ENCODE results near the gene ARF3. TPM values are rescaled to one million over a fixed set of nuclear protein-coding genes. Genes with fewer than 3 reads are reported as not detected.

Gene ARF3
- total and polyA plus RNA-seq, 2 of the 13 experiments (the other 11 are each of a cell fraction or from before 2014, with no cell fraction given), result 53.8 to 57.9 TPM

DNA sequence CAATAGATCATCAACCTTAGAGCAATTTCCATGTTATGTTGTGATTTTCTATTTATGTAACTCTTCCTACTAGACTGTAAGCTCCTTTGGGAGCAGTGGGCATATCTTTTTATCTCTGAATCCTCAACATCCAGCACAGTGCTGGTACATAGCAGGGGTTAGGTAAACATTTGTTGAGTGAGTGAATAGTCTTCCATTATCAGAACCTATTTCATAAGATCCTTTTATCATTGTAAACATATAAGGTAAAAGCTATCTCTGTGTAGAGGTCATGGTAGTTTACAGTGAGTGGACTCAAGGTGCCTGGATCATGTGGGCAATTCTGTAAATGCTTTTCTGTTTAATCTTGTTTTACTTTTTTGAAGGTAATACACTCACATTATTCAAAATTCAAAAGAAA lies 47.1 kb downstream of the ARF3 start (continued):
- TF ChIP-seq, protein P1, sequence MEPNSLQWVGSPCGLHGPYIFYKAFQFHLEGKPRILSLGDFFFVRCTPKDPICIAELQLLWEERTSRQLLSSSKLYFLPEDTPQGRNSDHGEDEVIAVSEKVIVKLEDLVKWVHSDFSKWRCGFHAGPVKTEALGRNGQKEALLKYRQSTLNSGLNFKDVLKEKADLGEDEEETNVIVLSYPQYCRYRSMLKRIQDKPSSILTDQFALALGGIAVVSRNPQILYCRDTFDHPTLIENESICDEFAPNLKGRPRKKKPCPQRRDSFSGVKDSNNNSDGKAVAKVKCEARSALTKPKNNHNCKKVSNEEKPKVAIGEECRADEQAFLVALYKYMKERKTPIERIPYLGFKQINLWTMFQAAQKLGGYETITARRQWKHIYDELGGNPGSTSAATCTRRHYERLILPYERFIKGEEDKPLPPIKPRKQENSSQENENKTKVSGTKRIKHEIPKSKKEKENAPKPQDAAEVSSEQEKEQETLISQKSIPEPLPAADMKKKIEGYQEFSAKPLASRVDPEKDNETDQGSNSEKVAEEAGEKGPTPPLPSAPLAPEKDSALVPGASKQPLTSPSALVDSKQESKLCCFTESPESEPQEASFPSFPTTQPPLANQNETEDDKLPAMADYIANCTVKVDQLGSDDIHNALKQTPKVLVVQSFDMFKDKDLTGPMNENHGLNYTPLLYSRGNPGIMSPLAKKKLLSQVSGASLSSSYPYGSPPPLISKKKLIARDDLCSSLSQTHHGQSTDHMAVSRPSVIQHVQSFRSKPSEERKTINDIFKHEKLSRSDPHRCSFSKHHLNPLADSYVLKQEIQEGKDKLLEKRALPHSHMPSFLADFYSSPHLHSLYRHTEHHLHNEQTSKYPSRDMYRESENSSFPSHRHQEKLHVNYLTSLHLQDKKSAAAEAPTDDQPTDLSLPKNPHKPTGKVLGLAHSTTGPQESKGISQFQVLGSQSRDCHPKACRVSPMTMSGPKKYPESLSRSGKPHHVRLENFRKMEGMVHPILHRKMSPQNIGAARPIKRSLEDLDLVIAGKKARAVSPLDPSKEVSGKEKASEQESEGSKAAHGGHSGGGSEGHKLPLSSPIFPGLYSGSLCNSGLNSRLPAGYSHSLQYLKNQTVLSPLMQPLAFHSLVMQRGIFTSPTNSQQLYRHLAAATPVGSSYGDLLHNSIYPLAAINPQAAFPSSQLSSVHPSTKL (CRISPR knock-in tag; IDR thresholded peaks at IDR 0.05), result peak; percentile 97
- TF ChIP-seq KLF11 (CRISPR knock-in tag; IDR thresholded peaks at IDR 0.05) (no peak), MLX (CRISPR knock-in tag; IDR thresholded peaks at IDR 0.05) (peak; percentile 94), MBD4 (IDR thresholded peaks at IDR 0.05; ENCODE audit: borderline replicate concordance, low read length) (peak; percentile 86), ZNF329 (CRISPR knock-in tag; IDR thresholded peaks at IDR 0.05; ENCODE audit: low read depth) (no peak), ETV6 (CRISPR knock-in tag; conservative IDR thresholded peaks at IDR 0.05) (no peak), ZNF34 (CRISPR knock-in tag; IDR thresholded peaks at IDR 0.05; ENCODE audit: borderline replicate concordance) (no peak), FUBP1 (CRISPR knock-in tag; IDR thresholded peaks at IDR 0.05; ENCODE audit: borderline replicate concordance) (no peak), ZNF432 (CRISPR knock-in tag; IDR thresholded peaks at IDR 0.05; ENCODE audit: borderline replicate concordance) (no peak), U2AF1 (optimal IDR thresholded peaks at IDR 0.05; ENCODE audit: low read depth, low read length) (no peak), HMGXB3 (CRISPR knock-in tag; IDR thresholded peaks at IDR 0.05; ENCODE audit: borderline replicate concordance) (no peak), HNF4A (CRISPR knock-in tag; IDR thresholded peaks at IDR 0.05) (peak; percentile 80), MTERF4 (CRISPR knock-in tag; IDR thresholded peaks at IDR 0.05) (no peak), U2AF2 (IDR thresholded peaks at IDR 0.05; ENCODE audit: low read depth, low read length) (no peak)
- TF ChIP-seq, protein P2, sequence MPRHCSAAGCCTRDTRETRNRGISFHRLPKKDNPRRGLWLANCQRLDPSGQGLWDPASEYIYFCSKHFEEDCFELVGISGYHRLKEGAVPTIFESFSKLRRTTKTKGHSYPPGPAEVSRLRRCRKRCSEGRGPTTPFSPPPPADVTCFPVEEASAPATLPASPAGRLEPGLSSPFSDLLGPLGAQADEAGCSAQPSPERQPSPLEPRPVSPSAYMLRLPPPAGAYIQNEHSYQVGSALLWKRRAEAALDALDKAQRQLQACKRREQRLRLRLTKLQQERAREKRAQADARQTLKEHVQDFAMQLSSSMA (CRISPR knock-in tag; IDR thresholded peaks at IDR 0.05), result no peak
- TF ChIP-seq, protein P3, sequence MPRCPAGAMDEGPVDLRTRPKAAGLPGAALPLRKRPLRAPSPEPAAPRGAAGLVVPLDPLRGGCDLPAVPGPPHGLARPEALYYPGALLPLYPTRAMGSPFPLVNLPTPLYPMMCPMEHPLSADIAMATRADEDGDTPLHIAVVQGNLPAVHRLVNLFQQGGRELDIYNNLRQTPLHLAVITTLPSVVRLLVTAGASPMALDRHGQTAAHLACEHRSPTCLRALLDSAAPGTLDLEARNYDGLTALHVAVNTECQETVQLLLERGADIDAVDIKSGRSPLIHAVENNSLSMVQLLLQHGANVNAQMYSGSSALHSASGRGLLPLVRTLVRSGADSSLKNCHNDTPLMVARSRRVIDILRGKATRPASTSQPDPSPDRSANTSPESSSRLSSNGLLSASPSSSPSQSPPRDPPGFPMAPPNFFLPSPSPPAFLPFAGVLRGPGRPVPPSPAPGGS (CRISPR knock-in tag; IDR thresholded peaks at IDR 0.05), result no peak

All from HepG2 (cell line).